ENCODE results near the gene SERTAD1.

DNA sequence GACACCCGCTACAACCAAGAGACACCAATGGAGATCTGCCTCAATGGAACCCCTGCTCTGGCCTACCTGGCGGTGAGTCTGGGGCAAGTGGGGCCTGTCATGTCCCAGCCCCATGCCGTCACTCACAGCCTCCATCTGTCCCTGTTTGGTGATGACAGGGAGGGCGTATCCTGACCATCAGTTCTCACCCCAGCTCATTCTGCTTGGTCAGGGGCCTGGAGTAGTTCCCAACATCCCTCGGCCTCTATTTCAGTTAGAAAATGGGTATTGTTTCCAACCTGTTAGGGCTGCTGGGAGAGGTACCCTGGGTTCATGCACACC, 54.0 kb downstream of the SERTAD1 start:
- TF ChIP-seq CTCF (IDR thresholded peaks at IDR 0.05; ENCODE audit: low read depth, low read length, poor library complexity, severe bottlenecking) (no peak), EZH2phosphoT487 (IDR thresholded peaks at IDR 0.05; ENCODE audit: borderline replicate concordance, low read length) (no peak)

All from DOHH2 (cell line).